ENCODE data around the gene SCN8A.

SCN8A gene

GRCh38 chr12:51722431-51722830, 131.4 kb downstream of the SCN8A start:
- FAIRE-seq: no peak

GRCh38 chr12:51726161-51726560, 135.1 kb downstream of the SCN8A start:
- FAIRE-seq: no peak

- FAIRE-seq: no peak
Observed at GRCh38 chr12:51726931-51727330, 135.9 kb downstream of the SCN8A start.

- FAIRE-seq: no peak
Observed at GRCh38 chr12:51729331-51729730, 138.3 kb downstream of the SCN8A start.

GRCh38 chr12:51730745-51731144, 139.7 kb downstream of the SCN8A start:
- FAIRE-seq: no peak

GRCh38 chr12:51740536-51740935, 149.5 kb downstream of the SCN8A start:
- FAIRE-seq: no peak

- no peak for FAIRE-seq
Observed at GRCh38 chr12:51744235-51744634, 153.2 kb downstream of the SCN8A start.

GRCh38 chr12:51744957-51745356, 153.9 kb downstream of the SCN8A start:
- no peak for FAIRE-seq

- no peak for FAIRE-seq
Observed at GRCh38 chr12:51746416-51746815, 155.4 kb downstream of the SCN8A start.

GRCh38 chr12:51748235-51748634, 157.2 kb downstream of the SCN8A start:
- no peak for FAIRE-seq

- no peak for FAIRE-seq
Observed at GRCh38 chr12:51749206-51749985, 158.4 kb downstream of the SCN8A start.

- no peak for FAIRE-seq
Observed at GRCh38 chr12:51749986-51750317, 158.9 kb downstream of the SCN8A start.

- FAIRE-seq: no peak
Observed at GRCh38 chr12:51751661-51752060, 160.6 kb downstream of the SCN8A start.

GRCh38 chr12:51752234-51752889, 161.3 kb downstream of the SCN8A start:
- no peak for FAIRE-seq

- FAIRE-seq: no peak
Observed at GRCh38 chr12:51753980-51754675, 163.1 kb downstream of the SCN8A start.

- FAIRE-seq: no peak
Observed at GRCh38 chr12:51755251-51755650, 164.2 kb downstream of the SCN8A start.

- FAIRE-seq: no peak
Observed at GRCh38 chr12:51759175-51759574, 168.1 kb downstream of the SCN8A start.

GRCh38 chr12:51759695-51760094, 168.7 kb downstream of the SCN8A start:
- no peak for FAIRE-seq

- no peak for FAIRE-seq
Observed at GRCh38 chr12:51760231-51760630, 169.2 kb downstream of the SCN8A start.

- FAIRE-seq: no peak
Observed at GRCh38 chr12:51763743-51764142, 172.7 kb downstream of the SCN8A start.

GRCh38 chr12:51766067-51766676, 175.1 kb downstream of the SCN8A start:
- no peak for FAIRE-seq

- FAIRE-seq: no peak
Observed at GRCh38 chr12:51771008-51771407, 180.0 kb downstream of the SCN8A start.

GRCh38 chr12:51773145-51773869, 182.3 kb downstream of the SCN8A start:
- FAIRE-seq: no peak
